Esophagus squamous epithelium (tissue), 5 donors: ENCODE measurements around the gene DGKQ. TPM values are rescaled to one million over a fixed set of nuclear protein-coding genes. Genes with fewer than 3 reads are reported as not detected.

Experiments used
- DNase-seq: peaks from one replicate; lab custom pipeline; 2025; lab: John Stamatoyannopoulos, UW
- H3K27ac ChIP-seq, 4 donors: fragments of 200-600 bp; sonication (generic); one replicate each; pipeline ENCODE4 v1.5.1; 2016 to 2019; ENCODE audit warnings: mild to moderate bottlenecking in 1 of 4
- H3K27me3 ChIP-seq, 4 donors: fragments of 200-600 bp; sonication (generic); 1 replicate in 3 of 4; 2 replicates in 1 of 4; pipeline versions ENCODE4 v1.5.1 to v1.6.0; 2017 to 2021; ENCODE audit warnings: antibody characterized with exemption in 1 of 4
- H3K36me3 ChIP-seq, 3 donors: fragments of 200-600 bp; sonication (generic); one replicate each; pipeline ENCODE4 v1.5.1; 2016 to 2019
- H3K4me1 ChIP-seq, 3 donors: fragments of 200-600 bp; sonication (generic); one replicate each; pipeline ENCODE4 v1.5.1; 2017 to 2019
- H3K4me3 ChIP-seq, 4 donors: fragments of 200-600 bp; sonication (generic); 1 replicate in 3 of 4; 2 replicates in 1 of 4; pipeline ENCODE4 v1.5.1; 2016 to 2019; ENCODE audit warnings: mild to moderate bottlenecking in 2 of 4, moderate library complexity in 1 of 4
- H3K9me3 ChIP-seq, 3 donors: fragments of 200-600 bp; sonication (generic); one replicate each; pipeline ENCODE4 v1.5.1; 2016 to 2019
- CTCF ChIP-seq, 6 experiments: fragments of 450-650 bp in 4 of 6; fragments of 200-600 bp in 2 of 6; sonication (generic) in 2 of 6; IDR thresholded peaks; one replicate each; pipeline ENCODE4 v1.5.1; 2016 to 2019; ENCODE audit warnings: antibody characterized with exemption in 6 of 6, mild to moderate bottlenecking in 4 of 6, moderate library complexity in 4 of 6
- POLR2A ChIP-seq, 4 donors: fragments of 450-650 bp; IDR thresholded peaks; one replicate each; pipeline ENCODE4 v1.6.1; 2017; ENCODE audit warnings: antibody characterized with exemption in 4 of 4, mild to moderate bottlenecking in 4 of 4, moderate library complexity in 3 of 4
- WGBS, 2 donors: methylation state at CpG; one replicate each; pipeline ENCODE4 v1.1.5; 2018; 5-methylcytosine and 5-hydroxymethylcytosine counted together
- intact Hi-C: fragments of 100-400 bp; cut with DNase I; formaldehyde crosslinking; loops from one replicate; pipeline ENCODE4 v1.15.0; 2022
- total RNA-seq, 4 donors: library from RNA; depleted of rRNA; stranded (reverse); fragments of >200 nt; gene quantifications; one replicate each; pipeline ENCODE4 v1.1.0, GENCODE V29; 2016
- donor health status: DM: yes; HTN: yes; CAD: no.

The DGKQ gene
- total RNA-seq, 4 donors from 2014 or later: 9.5 to 12.0 (median 10.7) TPM

- TF ChIP-seq POLR2A (IDR thresholded peaks at IDR 0.05) (no peak), CTCF (IDR thresholded peaks at IDR 0.05) (no peak)
- Histone ChIP-seq H3K27me3 (no peaks in the 10 kb centered on the region), H3K4me1 (peaks cover 20 to 42% (median 31%) of the 10 kb centered on the region in 3 donors), H3K27ac (no peak overlapping the region), H3K9me3 (no peaks in the 10 kb centered on the region), H3K4me3 (no peak overlapping the region), H3K36me3 (peaks cover 0 to 76% (median 6%) of the 10 kb centered on the region in 3 donors)
- WGBS, 2 donors: 91% methylated on average over 20 of the region's 23 CpGs; no CpG with 5 or more reads in 1 of the 2 donors
- intact Hi-C loops: no loop called here
- DNase-seq: no peak
These were observed 8.9 kb downstream of the DGKQ start for GRCh38 chr4:964346-965025.

DNA sequence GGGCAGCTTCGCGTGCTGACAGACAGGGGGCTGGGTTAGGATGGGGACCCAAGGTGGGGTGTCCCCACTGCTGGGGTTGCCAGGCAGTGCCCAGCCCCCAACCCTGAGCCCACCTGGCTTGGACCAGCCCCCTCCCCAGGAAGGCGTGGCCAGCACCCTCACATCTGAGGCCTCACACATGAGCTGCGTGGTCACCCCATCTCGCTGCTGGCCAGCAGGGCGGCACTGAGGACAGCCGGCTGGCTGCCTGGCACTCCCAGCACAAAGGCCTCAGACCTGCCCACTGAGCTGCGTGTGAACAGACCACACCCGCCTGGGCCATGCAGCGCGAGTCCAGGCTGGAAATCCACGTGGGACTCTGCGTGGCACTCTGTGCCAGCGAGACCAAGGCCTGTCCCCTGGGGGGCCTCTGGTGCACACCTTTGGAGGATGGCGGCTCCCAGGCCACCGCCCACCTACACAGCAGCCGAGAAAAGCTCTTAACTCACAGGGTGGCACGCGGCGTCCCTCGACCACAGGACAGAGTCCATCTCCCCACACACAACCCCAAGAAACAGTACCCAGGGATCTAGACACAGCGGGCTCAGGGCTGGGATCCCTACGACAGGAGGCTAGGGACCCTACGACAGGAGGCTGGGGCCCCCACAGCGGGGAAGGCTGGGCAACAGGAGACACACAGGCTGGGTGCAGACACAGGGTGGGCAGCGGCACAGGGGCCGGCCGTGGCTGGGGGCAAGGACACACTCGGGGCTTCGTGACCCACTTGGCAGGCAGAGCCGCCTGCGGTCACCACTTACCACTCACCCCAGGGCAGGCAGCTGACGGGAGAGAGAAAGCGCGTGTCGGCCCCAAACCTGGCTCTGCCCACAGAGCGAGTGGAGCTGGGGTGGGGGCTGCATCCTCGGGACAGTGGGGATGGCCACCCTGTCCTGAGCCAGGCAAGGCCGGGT, 9.8 kb downstream of the DGKQ start:
- DNase-seq: no peak
- WGBS, 2 donors: 65 to 100% methylated on average over 1 to 16 of the region's 39 CpGs
- no peaks in the 10 kb centered on the region for H3K27me3 ChIP-seq
- TF ChIP-seq CTCF (IDR thresholded peaks at IDR 0.05): no peak
- peak in 1 of 4 donors; percentile 10 for TF ChIP-seq POLR2A (IDR thresholded peaks at IDR 0.05)
- intact Hi-C loops: no loop called here
- H3K36me3 ChIP-seq: peaks cover 0 to 85% (median 6%) of the 10 kb centered on the region in 3 donors
- H3K4me3 ChIP-seq: no peak overlapping the region
- peak overlapping the region in 1 of 4 donors; percentile 8 for H3K27ac ChIP-seq
- H3K9me3 ChIP-seq: no peaks in the 10 kb centered on the region
- H3K4me1 ChIP-seq: peaks cover 20 to 42% (median 31%) of the 10 kb centered on the region in 3 donors

GRCh38 chr4:962231-963208, 10.8 kb downstream of the DGKQ start:
- intact Hi-C loops: no loop called here
- DNase-seq: no peak
- H3K4me1 ChIP-seq: peaks cover 20 to 33% (median 23%) of the 10 kb centered on the region in 3 donors
- H3K36me3 ChIP-seq: peaks cover 6 to 93% (median 7%) of the 10 kb centered on the region in 3 donors
- TF ChIP-seq CTCF (IDR thresholded peaks at IDR 0.05): no peak
- TF ChIP-seq POLR2A (IDR thresholded peaks at IDR 0.05): no peak
- H3K4me3 ChIP-seq: no peak overlapping the region
- no peaks in the 10 kb centered on the region for H3K9me3 ChIP-seq
- no peaks in the 10 kb centered on the region for H3K27me3 ChIP-seq
- H3K27ac ChIP-seq: peak overlapping the region; percentile 39 to 74 (median 44)
- 63 to 95% methylated on average over 8 to 10 of the region's 54 CpGs for WGBS, 2 donors

- DNase-seq: no peak
- H3K4me1 ChIP-seq: peaks cover 20 to 31% (median 23%) of the 10 kb centered on the region in 3 donors
- H3K27me3 ChIP-seq: no peaks in the 10 kb centered on the region
- no peaks in the 10 kb centered on the region for H3K9me3 ChIP-seq
- WGBS, 2 donors: 41 to 55% methylated on average over 4 to 14 of the region's 52 CpGs
- no peak overlapping the region for H3K4me3 ChIP-seq
- peak overlapping the region; percentile 39 to 74 (median 44) for H3K27ac ChIP-seq
- intact Hi-C loops: no loop called here
- no peak for TF ChIP-seq POLR2A (IDR thresholded peaks at IDR 0.05)
- peak in 1 of 6 experiments; percentile 5 for TF ChIP-seq CTCF (IDR thresholded peaks at IDR 0.05)
- peaks cover 6 to 91% (median 7%) of the 10 kb centered on the region in 3 donors for H3K36me3 ChIP-seq
These were observed 11.8 kb downstream of the DGKQ start for GRCh38 chr4:961351-962230.
